Ovary (tissue), 3 donors: ENCODE results near the gene UCKL1.

Source experiments
- CTCF ChIP-seq, 3 donors: fragments of 450-650 bp in 2 of 3; fragments of 200-600 bp in 1 of 3; IDR thresholded peaks; one replicate each; pipeline versions ENCODE4 v1.5.1 to v1.8.0; 2016 to 2022; ENCODE audit warnings: antibody characterized with exemption in 3 of 3, mild to moderate bottlenecking in 1 of 3
- POLR2A ChIP-seq: fragments of 450-650 bp; IDR thresholded peaks from one replicate; pipeline ENCODE4 v1.6.1; 2017; ENCODE audit warnings: antibody characterized with exemption, mild to moderate bottlenecking, moderate library complexity
- donor health status: DM: no; HTN: no; CAD: no.

GRCh38 chr20:63979557-63980316 lies 23.5 kb upstream of the UCKL1 start, which contains the start of gene SAMD10:
- TF ChIP-seq POLR2A (no peak), CTCF (IDR thresholded peaks at IDR 0.05) (no peak)
